GM12865 (cell line): ENCODE measurements around the gene LMNB1.
"Not testable (repeated sequence)": the region's sequence is repeated elsewhere in the genome, so short reads cannot be mapped to it uniquely, and the experiment has no call there.

Experiments used
- DNase-seq: peaks from one replicate; pipeline ENCODE4 v3.0.0; 2010; ENCODE audit warnings: low read depth
- H3K4me3 ChIP-seq: 2 replicates; pipeline ENCODE4 v1.5.1; 2011; ENCODE audit warnings: mild to moderate bottlenecking, low read depth, low read length, control low read depth
- CTCF ChIP-seq: IDR thresholded peaks from 2 replicates; pipeline ENCODE4 v1.5.1; 2011; ENCODE audit warnings: low read length, control low read depth, low read depth, inconsistent platforms; ENCODE audit not compliant: insufficient read depth; ENCODE audit errors: missing control alignments

LMNB1 gene

DNA sequence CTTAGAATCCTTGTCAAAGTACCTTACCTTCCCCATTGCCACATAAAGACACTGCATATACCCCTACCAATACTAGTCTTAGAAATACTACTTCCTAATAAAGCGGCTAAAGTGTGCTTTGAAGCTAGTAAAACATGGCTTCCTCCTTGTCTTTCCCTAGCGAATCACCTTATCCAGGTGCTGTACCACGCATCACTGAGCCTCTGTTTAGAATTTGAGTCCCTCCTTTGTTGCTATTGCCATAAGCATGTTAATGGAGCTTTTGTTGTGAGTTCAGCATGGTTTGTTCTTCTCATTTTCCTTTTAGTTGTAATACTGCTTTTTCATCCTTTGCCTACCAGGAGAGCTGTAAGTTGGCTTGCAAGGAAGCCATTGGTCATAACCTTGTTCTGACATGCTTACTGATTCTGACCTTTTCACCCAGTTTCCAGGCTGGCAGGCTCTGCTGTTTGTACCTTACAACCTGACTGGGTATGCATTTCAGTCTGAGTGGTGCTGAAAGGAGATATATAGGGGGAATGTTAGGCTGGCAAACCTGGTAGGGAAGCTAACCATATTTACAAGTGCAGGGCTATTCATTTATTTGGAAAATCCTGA lies 49.8 kb downstream of the LMNB1 start:
- TF ChIP-seq CTCF: no peak
- DNase-seq: no peak
- H3K4me3 ChIP-seq: no peak overlapping the region

GRCh38 chr5:126829098-126829497 lies 52.2 kb downstream of the LMNB1 start:
- no peak for DNase-seq
- H3K4me3 ChIP-seq: no peak overlapping the region
- TF ChIP-seq CTCF: no peak

DNA sequence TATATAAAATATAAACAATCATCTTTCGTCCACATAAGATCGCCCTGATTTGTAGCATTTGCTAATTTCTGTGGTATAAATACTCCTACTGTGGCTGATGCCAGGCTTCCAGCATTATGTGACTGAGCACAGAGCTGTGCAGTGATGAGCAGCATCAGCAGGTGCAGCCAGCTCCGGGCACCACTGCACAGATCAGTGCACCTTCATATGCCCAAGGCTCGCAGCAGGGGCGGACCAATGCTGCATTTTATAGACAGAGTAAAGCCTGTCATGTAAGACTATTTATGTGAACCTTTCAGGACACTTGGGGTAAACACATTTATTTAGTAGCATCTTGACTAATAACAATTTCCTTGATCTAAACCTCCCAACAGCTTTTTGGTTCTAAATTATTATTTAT lies 53.1 kb downstream of the LMNB1 start:
- no peak for DNase-seq
- no peak overlapping the region for H3K4me3 ChIP-seq
- no peak for TF ChIP-seq CTCF

DNA sequence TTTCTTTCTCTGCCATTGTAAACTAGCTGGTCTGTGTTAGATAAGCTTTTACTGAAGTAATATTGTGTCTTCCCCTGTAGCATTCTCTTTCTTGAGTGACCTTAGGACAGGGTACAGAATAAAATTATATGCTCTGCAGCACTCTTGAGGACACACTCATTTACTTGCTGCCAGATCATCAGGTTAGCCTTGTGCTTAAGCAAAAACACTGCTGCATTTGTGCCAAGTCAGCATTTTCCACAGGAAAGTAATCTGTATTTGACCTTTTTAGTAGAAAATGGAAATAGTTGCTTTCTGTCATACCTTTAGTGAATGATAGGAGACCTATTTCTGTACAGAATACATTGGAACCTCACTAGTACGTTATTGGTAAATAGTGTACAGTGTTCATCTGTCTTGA lies 54.2 kb downstream of the LMNB1 start:
- no peak for TF ChIP-seq CTCF

DNA sequence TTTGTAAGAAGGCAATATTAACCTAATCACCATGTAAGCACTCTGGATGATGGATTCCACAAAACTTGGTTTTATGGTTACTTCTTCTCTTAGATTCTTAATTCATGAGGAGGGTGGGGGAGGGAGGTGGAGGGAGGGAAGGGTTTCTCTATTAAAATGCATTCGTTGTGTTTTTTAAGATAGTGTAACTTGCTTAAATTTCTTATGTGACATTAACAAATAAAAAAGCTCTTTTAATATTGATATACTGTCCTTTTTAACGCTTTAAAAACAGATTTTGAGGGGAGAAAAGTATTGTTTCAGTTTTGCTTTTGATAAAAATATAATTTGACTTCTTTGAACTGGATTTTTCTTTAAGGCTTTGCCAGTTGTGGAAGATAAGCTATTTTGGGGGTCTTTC lies 59.8 kb downstream of the LMNB1 start:
- no peak for DNase-seq
- H3K4me3 ChIP-seq: no peak overlapping the region
- TF ChIP-seq CTCF: no peak

More for the DNA sequence above, 54.2 kb downstream of the LMNB1 start:
- DNase-seq: no peak
- no peak overlapping the region for H3K4me3 ChIP-seq

GRCh38 chr5:126837242-126837641 lies 60.3 kb downstream of the LMNB1 start:
- no peak for TF ChIP-seq CTCF
- H3K4me3 ChIP-seq: no peak overlapping the region

GRCh38 chr5:126837906-126838539 lies 61.1 kb downstream of the LMNB1 start:
- TF ChIP-seq CTCF: peak; percentile 0
- H3K4me3 ChIP-seq: no peak overlapping the region
- DNase-seq: no peak

More at GRCh38 chr5:126837242-126837641, 60.3 kb downstream of the LMNB1 start:
- DNase-seq: no peak

DNA sequence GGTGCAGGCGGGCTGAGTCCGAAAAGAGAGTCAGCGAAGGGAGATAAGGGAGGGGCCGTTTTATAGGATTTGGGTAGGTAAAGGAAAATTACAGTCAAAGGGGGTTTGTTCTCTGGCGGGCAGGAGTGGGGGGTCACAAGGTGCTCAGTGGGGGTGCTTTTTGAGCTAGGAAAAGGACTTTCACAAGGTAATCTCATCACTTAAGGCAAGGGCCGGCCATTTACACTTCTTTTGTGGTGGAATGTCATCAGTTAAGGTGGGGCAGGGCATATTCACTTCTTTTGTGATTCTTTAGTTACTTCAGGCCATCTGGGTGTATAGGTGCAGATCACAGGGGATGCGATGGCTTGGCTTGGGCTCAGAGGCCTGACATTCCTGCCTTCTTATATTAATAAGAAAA lies 62.5 kb downstream of the LMNB1 start:
- DNase-seq, H3K4me3 ChIP-seq: not testable (repeated sequence)

DNA sequence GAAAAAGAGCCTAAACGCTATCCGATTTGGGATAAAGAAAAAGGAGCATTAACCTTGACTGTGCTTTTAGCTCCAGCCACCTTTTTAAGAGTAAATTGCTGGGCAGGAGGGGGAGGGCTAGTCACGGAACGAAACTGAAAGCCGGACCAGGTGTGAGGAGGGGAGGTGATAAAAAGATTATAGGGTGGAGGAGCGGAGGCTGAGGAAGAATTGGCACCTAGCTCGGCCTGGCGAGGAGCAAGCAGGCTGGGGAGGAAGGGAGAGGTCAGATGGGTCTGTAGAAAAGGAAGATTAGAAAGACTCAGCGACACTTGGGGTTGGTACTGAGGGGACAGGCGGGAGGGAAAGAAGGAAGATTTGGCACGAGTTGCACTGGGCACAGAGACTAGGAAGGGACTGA lies 66.4 kb downstream of the LMNB1 start:
- not testable (repeated sequence) for DNase-seq, H3K4me3 ChIP-seq

DNA sequence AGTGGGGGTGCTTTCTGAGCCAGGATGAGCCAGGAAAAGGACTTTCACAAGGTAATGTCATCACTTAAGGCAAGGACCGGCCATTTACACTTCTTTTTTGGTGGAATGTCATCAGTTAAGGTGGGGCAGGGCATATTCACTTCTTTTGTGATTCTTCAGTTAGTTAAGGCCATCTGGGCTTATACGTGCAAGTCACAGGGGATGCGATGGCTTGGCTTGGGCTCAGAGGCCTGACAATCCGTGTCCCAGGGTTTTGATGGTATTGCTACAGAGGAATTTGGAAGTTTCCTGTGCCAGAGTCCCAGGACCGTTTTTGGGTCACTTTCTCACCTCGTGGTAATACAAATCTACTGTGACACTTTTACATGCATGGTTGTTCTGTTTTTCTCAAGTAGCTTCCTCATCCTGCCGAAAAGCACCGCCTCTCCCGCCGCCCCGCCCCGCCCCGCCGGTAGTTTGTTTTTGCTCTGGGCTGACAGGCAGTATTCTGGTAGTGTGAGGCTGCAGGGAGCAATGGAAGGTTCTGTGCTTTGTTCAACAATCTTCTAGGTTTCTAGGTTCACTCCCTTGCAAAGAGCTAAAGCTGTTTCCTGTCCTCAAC lies 68.6 kb downstream of the LMNB1 start:
- DNase-seq: peak; percentile 62
- H3K4me3 ChIP-seq: not testable (repeated sequence)
